NCI-H460 (cell line): ENCODE results near the gene CHIT1. TPM values are rescaled to one million over a fixed set of nuclear protein-coding genes. Genes with fewer than 3 reads are reported as not detected.
"Not testable (repeated sequence)": the region's sequence is repeated elsewhere in the genome, so short reads cannot be mapped to it uniquely, and the experiment has no call there.

Experiments
- DNase-seq: peaks from one replicate; pipeline ENCODE4 v3.0.0-alpha.2; 2016; ENCODE audit warnings: low read depth; ENCODE audit errors: extremely low read depth
- total RNA-seq: library from RNA; depleted of rRNA; stranded (reverse); fragments of >200 nt; shearing (Covaris generic); gene quantifications from 2 replicates; pipeline ENCODE4 v1.2.3, GENCODE V29; 2014

The CHIT1 gene
- total RNA-seq, 1 experiment from 2014 or later: not detected

DNA sequence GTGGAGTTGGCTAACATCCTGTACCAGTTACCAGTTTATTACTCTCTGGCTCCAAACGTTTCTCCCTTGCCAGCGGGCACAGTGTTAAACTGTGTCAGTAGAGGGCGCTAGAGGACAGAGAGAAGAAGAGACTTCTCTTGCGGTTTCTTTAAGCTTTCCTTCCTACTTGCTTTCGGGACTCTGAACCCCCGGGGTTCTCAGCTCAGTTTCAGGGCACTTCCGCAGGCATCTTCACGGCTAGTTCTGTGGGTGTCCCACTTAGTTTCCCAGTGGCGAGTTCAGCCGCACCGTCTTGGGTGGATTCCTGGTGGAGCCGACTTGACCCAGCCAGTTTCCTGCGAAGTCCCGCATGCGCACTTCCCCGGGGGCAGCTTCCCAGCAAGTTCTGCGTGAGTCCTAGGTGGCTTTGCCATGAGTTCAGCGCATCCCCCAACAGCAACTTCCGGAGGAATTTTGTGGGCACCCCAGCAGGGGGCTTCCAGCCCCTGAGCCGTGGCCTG lies 37.9 kb upstream of the CHIT1 start:
- DNase-seq: peak; percentile 91

GRCh38 chr1:203266140-203266539 lies 36.7 kb upstream of the CHIT1 start:
- DNase-seq: not testable (repeated sequence)

DNA sequence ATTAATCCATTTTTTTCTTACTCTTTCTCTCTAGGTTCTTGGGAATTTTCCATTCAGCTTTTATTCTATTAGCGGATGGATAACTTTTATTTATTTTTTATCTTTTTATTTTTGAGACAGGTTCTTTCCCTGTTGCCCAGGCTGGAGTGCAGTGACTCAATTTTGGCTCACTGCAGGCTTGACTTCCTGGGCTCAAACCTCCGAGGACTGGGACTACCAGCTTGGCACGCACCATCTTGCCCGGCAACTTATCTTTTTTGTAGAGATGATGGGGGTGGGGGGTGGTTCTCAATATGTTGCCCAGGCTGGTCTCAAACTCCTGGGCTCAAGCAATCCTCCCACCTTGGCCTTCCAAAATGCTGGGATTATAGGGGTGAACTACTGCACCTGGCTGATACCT lies 36.1 kb upstream of the CHIT1 start:
- DNase-seq: no peak

DNA sequence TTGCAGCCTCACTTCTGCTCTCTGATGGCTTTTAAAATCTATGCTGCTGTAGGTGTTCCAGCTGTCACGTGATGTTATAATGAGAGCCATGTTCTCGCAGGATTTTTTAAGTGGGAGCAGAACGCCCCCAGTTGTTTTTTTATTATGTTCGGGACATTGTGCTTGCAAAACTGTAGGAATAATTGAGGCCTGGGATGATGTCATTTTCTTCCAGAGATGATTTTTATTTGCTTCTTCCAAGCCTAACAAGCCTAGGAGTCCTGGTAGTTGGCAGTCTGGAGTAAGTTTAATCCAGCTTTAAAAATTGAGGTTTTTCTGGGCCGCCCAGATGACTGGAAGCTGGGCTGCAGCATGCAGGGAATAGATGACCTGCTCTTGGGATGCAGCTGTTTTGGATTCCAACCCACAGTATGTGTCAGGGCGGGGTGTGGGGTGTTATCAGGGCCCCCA lies 34.6 kb upstream of the CHIT1 start:
- DNase-seq: no peak

GRCh38 chr1:203263496-203263895 lies 34.0 kb upstream of the CHIT1 start:
- no peak for DNase-seq

DNA sequence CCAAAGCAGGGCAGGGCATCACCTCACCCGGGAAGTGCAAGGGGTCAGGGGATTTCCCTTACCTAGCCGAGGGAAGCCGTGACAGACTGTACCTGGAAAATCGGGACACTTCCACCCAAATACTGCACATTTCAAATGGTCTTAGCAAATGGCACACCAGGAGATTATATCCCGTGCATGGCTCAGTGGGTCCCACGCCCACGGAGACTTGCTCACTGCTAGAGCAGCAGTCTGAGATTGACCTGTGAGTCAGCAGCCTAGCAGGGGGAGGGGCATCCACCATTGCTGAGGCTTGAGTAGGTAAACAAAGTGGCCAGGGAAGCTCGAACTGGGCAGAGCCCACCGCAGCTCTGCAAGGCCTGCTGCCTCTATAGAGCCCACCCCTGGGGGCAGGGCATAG lies 27.2 kb upstream of the CHIT1 start:
- DNase-seq: not testable (repeated sequence)

DNA sequence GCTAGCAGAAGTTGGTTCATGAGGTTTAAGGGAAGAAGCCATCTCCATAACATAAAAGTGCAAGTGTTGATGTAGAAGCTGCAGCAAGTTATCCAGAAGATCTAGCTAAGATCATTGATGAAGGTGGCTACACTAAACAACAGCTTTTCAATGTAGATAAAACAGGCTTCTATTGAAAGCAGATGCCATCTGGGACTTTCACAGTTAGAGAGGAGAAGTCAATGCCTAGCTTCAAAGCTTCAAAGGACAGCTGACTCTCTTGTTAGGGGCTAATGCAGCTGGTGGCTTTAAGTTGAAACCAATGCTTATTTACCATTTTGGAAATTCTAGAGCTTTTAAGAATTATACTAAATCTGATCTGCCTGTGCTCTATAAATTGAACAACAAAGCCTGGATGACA lies 25.3 kb upstream of the CHIT1 start:
- DNase-seq: not testable (repeated sequence)

DNA sequence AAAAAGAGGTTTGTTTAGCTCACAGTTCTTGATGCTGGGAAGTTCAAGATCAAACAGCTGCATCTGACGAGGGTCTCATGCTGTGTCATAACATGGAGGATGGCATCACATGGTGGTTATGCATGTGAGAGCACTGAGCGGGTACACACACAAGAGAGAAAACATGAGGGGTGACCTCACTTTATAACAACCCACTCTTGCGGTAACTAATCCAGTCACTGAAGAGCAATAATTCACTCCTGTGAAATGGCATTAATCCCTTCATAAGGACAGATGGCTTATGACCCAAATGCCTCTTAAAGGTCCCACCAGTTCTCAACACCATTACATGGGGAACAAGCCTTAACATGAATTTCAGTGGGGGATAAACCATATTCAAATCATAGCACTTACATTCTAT lies 23.2 kb upstream of the CHIT1 start:
- DNase-seq: no peak

DNA sequence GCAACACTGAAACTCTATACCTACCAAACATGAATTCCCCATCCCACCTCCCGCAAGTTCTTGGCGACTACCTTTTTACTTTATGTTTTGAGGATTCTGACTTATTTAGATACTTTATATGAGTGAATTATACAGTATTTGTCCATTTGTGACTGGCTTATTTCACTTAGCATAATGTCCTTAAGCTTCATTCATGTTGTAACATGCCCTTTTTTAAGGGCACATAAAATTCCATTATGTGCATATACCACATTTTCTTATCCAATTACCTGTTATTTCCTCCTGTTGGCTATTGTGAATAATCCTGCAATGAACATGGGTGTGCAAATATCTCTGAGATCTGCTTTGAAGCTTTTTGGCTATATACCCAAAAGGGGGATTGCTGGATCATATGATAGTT lies 22.0 kb upstream of the CHIT1 start:
- DNase-seq: no peak

GRCh38 chr1:203250911-203251310 lies 21.4 kb upstream of the CHIT1 start:
- DNase-seq: no peak

- DNase-seq: no peak
Measured at GRCh38 chr1:203244776-203245175, 15.3 kb upstream of the CHIT1 start.

DNA sequence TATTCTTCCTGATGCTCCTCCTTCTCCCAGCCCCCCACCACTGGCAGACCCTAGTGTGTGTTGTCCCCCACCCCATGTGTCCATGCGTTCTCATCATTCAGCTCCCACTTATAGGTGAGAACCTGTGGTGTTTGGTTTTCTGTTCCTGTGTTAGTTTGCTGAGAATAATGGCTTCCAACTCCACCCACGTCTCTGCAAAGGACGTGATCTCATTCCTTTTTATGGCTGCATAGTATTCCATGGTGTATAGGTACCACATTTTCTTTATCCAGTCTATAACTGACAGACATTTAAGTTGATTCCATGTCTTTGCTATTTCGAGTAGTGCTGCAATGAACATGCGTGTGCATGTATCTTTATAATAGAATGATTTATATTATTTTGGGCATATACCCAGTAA lies 12.2 kb upstream of the CHIT1 start:
- DNase-seq: not testable (repeated sequence)

DNA sequence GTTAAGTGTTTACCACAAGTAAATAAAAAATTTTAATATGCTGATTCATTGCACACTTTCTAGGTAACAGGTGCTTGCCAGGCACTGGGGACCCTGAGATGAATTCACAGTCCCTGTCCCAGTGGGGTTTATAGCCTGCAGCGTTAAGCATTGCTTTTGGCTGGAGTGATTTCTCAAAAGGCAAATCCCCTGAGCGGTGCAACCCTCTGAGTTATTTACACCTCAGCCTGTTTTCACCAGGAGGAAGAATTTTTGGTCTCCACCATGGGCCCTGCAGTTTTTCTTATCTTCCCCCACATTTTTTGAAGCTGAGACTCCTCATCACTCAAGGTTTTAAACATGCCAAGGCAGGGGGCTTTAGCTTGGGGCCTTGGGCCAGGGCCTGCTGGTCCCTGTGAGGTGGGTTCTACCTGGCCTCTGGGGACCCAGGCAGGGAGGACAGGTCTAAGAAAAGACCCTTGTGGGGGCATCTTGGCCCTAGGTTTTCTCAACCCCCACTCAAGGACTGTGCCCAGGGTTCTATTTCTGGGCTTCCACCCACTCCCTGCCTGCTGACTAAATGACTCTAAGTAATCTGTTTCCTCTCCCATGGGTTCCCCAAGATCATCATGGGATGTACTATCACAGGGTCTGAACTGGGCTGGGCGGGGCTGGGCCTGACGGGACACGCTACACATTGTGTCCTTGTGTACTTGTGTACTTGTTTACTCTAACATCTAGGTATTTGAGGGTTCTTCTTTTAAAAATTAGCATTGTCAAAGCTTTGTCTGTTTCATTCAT lies 10.2 kb upstream of the CHIT1 start:
- no peak for DNase-seq

GRCh38 chr1:203239081-203239480 lies 9.6 kb upstream of the CHIT1 start:
- no peak for DNase-seq

DNA sequence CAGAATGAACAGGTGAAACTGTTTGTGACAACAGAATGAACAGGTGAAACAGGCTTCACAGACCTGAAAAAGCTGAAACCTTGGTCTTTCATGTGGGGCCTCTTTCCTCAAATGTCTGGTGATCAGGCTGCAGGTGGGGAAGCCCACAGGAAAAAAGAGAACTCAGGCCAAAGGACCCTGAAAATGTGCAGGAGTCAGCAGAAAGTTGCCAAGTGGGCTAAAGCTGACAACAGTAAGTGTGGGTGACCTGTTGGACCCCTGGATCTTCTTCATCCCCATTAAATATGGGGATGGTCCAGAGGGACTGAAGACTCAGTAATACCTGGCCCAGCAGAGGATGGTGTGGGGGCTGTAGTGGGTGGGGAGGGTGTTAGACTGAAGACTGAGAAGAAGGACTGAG lies 9.1 kb upstream of the CHIT1 start:
- no peak for DNase-seq

DNA sequence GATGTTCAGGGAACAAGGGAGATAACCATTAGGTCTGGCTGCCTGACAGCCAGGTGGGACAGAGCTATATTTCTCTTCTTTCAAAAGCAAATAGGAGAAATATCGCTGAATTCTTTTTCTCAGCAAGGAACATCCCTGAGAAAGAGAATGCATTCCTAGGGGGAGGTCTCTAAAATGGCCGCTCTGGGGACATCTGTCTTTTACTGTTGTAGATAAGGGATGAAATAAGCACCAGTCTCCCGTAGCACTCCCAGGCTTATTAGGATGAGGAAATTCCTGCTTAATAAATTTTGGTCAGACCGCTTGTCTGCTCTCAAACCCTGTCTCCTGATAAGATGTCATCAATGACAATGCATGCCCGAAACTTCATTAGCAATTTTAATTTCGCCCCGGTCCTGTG lies 5.4 kb upstream of the CHIT1 start:
- not testable (repeated sequence) for DNase-seq

DNA sequence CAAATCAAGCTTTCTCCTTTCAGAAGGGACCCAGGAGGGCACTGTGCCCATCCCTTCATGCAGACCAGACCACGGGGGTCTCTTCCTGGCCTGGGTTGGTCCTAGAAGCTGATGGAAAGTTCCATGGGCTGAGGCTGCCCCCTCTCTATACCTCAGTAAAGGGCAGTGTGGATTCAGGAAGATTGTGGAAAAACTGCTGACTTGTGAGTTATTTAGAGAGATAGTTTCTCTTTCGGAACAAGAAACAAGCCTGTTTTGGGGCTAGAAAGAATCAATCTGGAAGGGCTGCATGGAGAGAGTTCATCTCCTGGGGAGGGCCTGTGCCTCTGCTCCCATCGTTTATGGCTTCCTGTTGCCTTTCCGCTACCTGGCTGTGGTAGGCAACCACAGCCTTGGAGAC lies 803 bp downstream of the CHIT1 start:
- no peak for DNase-seq

- no peak for DNase-seq
Measured at GRCh38 chr1:203227371-203228083, 1.9 kb downstream of the CHIT1 start.

- DNase-seq: no peak
Measured at GRCh38 chr1:203225071-203225470, 4.4 kb downstream of the CHIT1 start.

DNA sequence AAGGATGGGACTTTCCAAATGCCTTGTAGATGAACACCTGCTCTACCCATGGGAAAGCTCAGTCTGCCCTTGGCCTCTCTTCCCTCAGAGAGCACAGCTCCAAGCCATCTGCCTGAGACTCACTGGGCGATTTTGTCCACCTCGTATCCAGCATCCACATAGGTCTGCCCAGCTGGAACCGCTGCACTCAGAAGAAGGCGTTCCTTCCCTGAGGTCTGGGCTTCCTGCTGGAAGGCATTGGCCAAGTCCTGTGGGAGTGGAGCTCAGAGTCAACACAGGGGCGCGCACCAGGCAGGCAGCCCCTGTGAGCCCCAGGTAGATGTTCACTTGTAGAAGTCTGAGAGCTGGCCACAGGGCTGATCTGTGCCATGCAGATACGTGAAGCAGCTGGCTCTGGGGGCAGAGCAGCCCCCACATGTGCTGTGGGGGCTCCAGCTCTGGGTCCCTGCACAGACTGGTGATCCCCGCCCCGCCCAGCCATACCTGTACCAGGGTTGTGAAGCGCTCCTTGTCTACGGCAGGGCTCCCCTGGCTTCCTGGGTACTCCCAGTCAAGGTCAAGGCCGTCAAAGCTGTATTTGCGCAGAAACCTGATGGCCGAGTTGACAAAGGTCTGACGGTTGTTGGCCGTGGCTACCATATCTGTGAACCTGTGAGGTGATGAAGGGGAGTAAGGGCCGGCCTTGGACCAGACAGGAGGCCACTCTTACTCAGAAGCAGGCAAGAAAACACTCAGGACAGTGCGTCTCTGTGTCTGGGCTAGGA lies 6.3 kb downstream of the CHIT1 start:
- DNase-seq: no peak

- DNase-seq: no peak
Measured at GRCh38 chr1:203219934-203220333, 9.5 kb downstream of the CHIT1 start.
